Panc1 (cell line): ENCODE data around the gene MBD3. TPM values are rescaled to one million over a fixed set of nuclear protein-coding genes. Genes with fewer than 3 reads are reported as not detected.

Experiments
- ATAC-seq: fragments of 200-7000 bp; cut with Tn5 transposase; 2 replicates; pipeline ENCODE4 v1.9.1; 2020; ENCODE audit warnings: mild to moderate bottlenecking, moderate library complexity
- BruUV-seq: library from RNA; stranded (reverse); fragments of 400-500 nt; replicated peaks from 2 replicates; lab custom pipeline; 2021; lab: Mats Ljungman, UMichigan
- CTCF ChIA-PET: fragments of 300-600 bp; sonication (Branson Sonifier 250); formaldehyde crosslinking; loops from one replicate; lab custom pipeline; 2022; ENCODE audit warnings: antibody characterized with exemption; lab: Charles Lee
- POLR2A ChIA-PET: fragments of 300-600 bp; sonication (Branson Sonifier 250); formaldehyde crosslinking; loops from one replicate; lab custom pipeline; 2022; ENCODE audit warnings: antibody characterized with exemption; lab: Charles Lee
- DNase-seq: peaks from one replicate; pipeline ENCODE4 v3.0.0-alpha.2; 2010; ENCODE audit warnings: low read depth, low spot score
- H3K27ac ChIP-seq: 2 replicates; pipeline ENCODE4 v1.5.1; 2011; ENCODE audit warnings: mild to moderate bottlenecking, low read length, inconsistent platforms
- H3K27me3 ChIP-seq: fragments of 200-500 bp; sonication (Bioruptor generic); 2 replicates; pipeline ENCODE4 v1.6.0; 2014; ENCODE audit warnings: low read length, inconsistent platforms; ENCODE audit not compliant: control insufficient read depth, insufficient read depth
- H3K36me3 ChIP-seq: fragments of 200-500 bp; sonication (Bioruptor generic); 2 replicates; pipeline ENCODE4 v1.5.1; 2014; ENCODE audit warnings: inconsistent platforms, mild to moderate bottlenecking, low read length, moderate library complexity; ENCODE audit not compliant: control insufficient read depth, insufficient read depth
- H3K4me1 ChIP-seq: 2 replicates; pipeline ENCODE4 v1.5.1; 2011; ENCODE audit warnings: inconsistent platforms, mild to moderate bottlenecking, low read length, moderate library complexity; ENCODE audit not compliant: control insufficient read depth, insufficient read depth
- H3K4me3 ChIP-seq, 2 experiments: 2 replicates each; pipeline ENCODE4 v1.5.1; 2011 to 2012; ENCODE audit warnings: low read depth in 2 of 2, low read length in 2 of 2, mild to moderate bottlenecking in 2 of 2, inconsistent platforms in 1 of 2, moderate library complexity in 1 of 2
- H3K9me3 ChIP-seq: fragments of 200-500 bp; sonication (Bioruptor generic); 2 replicates; pipeline ENCODE4 v1.5.1; 2014; ENCODE audit warnings: low read depth, mild to moderate bottlenecking, inconsistent platforms, low read length, moderate library complexity; ENCODE audit not compliant: control insufficient read depth, insufficient read depth
- CTCF ChIP-seq: fragments of 450-650 bp; IDR thresholded peaks from 2 replicates; pipeline ENCODE4 v1.5.1; 2017; ENCODE audit warnings: mild to moderate bottlenecking
- POLR2AphosphoS5 ChIP-seq: IDR thresholded peaks from 2 replicates; pipeline ENCODE4 v1.6.1; 2012; ENCODE audit warnings: mild to moderate bottlenecking, low read depth, low read length, moderate library complexity
- REST ChIP-seq, 2 experiments: IDR thresholded peaks; 2 replicates each; pipeline ENCODE4 v1.6.1; 2011 to 2012; ENCODE audit warnings: low read depth in 2 of 2, control low read depth in 1 of 2, low read length in 1 of 2, mild to moderate bottlenecking in 1 of 2, moderate library complexity in 1 of 2; ENCODE audit not compliant: insufficient read depth in 1 of 2
- SIN3A ChIP-seq: IDR thresholded peaks from 2 replicates; pipeline ENCODE4 v1.6.1; 2012; ENCODE audit warnings: low read depth, mild to moderate bottlenecking, low read length, moderate library complexity, borderline replicate concordance; ENCODE audit not compliant: insufficient read depth
- TCF7L2 ChIP-seq: IDR thresholded peaks from 2 replicates; pipeline ENCODE4 v1.6.1; 2011; ENCODE audit warnings: mild to moderate bottlenecking, low read depth, low read length, inconsistent platforms
- in situ Hi-C: cut with HindIII; loops from 2 replicates; pipeline ENCODE4 v1.10.0; 2016; ENCODE audit warnings: low sequenced_read_pairs, low pct_unique_long_range_greater_than_20kb
- intact Hi-C: fragments of 100-400 bp; cut with micrococcal nuclease; formaldehyde crosslinking; loops from one replicate; pipeline ENCODE4 v1.10.0; 2022; ENCODE audit not compliant: unreplicated experiment
- total RNA-seq: library from RNA; stranded (reverse); gene quantifications from one replicate; pipeline ENCODE4 v1.2.1, GENCODE V29; 2021; ENCODE audit not compliant: unreplicated experiment

MBD3 gene
- total RNA-seq, 1 experiment from 2014 or later: 139 TPM

GRCh38 chr19:1621574-1621973 is 28.9 kb upstream of the MBD3 start:
- Histone ChIP-seq H3K36me3 (no peaks in the 10 kb centered on the region), H3K9me3 (no peaks in the 10 kb centered on the region), H3K27ac (no peak overlapping the region), H3K27me3 (no peaks in the 10 kb centered on the region), H3K4me1 (no peaks in the 10 kb centered on the region), H3K4me3 (no peak overlapping the region)
- ATAC-seq (no peak), DNase-seq (no peak)
- ChIA-PET POLR2A (interaction anchor here (0.6 kb wide), 1 partner anchor 878 kb away, joined by 9 read pairs; no protein-coding TSS in a partner anchor), CTCF (no interaction called here)
- TF ChIP-seq POLR2AphosphoS5: no peak
- no peak for TF ChIP-seq SIN3A
- TF ChIP-seq TCF7L2: no peak
- no peak for TF ChIP-seq CTCF
- no peak for TF ChIP-seq REST (IDR thresholded peaks at IDR 0.05; ENCODE audit: insufficient read depth in 1 of 2, low read depth in 2 of 2, low read length in 1 of 2)
- in situ Hi-C loops (no loop called here), intact Hi-C loops (no loop called here)
- no TSS peak for BruUV-seq

GRCh38 chr19:1621021-1621420 is 28.4 kb upstream of the MBD3 start:
- Histone ChIP-seq H3K4me3 (no peak overlapping the region), H3K9me3 (no peaks in the 10 kb centered on the region), H3K4me1 (no peaks in the 10 kb centered on the region), H3K27me3 (no peaks in the 10 kb centered on the region), H3K36me3 (no peaks in the 10 kb centered on the region), H3K27ac (no peak overlapping the region)
- ChIA-PET CTCF (no interaction called here), POLR2A (no interaction called here)
- ATAC-seq (no peak), DNase-seq (no peak)
- no peak for TF ChIP-seq TCF7L2
- no peak for TF ChIP-seq SIN3A
- no peak for TF ChIP-seq CTCF
- TF ChIP-seq POLR2AphosphoS5: no peak
- no peak for TF ChIP-seq REST (IDR thresholded peaks at IDR 0.05; ENCODE audit: insufficient read depth in 1 of 2, low read depth in 2 of 2, low read length in 1 of 2)
- no TSS peak for BruUV-seq
- intact Hi-C loops: no loop called here
- in situ Hi-C loops: no loop called here
